Ascending aorta (tissue), 2 donors: ENCODE measurements around the gene GLG1. TPM values are rescaled to one million over a fixed set of nuclear protein-coding genes. Genes with fewer than 3 reads are reported as not detected.
A peak's percentile ranks its signal among the peaks of the same experiment; 100 is the strongest.
"Not testable (repeated sequence)": the region's sequence is repeated elsewhere in the genome, so short reads cannot be mapped to it uniquely, and the experiment has no call there.

ENCODE experiments used
- DNase-seq, 2 donors: peaks; one replicate each; pipeline ENCODE4 v3.0.0-alpha.2; 2019; ENCODE audit warnings: low spot score in 2 of 2
- H3K27ac ChIP-seq, 2 donors: fragments of 200-600 bp; sonication (generic); one replicate each; pipeline ENCODE4 v1.5.1; 2016 to 2017; ENCODE audit warnings: mild to moderate bottlenecking in 1 of 2
- H3K27me3 ChIP-seq: fragments of 200-600 bp; sonication (generic); one replicate; pipeline ENCODE4 v1.5.1; 2017
- H3K36me3 ChIP-seq, 2 donors: fragments of 200-600 bp; sonication (generic); one replicate each; pipeline ENCODE4 v1.5.1; 2016
- H3K4me1 ChIP-seq, 2 donors: fragments of 200-600 bp; sonication (generic); one replicate each; pipeline ENCODE4 v1.5.1; 2016 to 2017; ENCODE audit warnings: mild to moderate bottlenecking in 1 of 2
- H3K4me3 ChIP-seq, 2 donors: fragments of 200-600 bp; sonication (generic); one replicate each; pipeline ENCODE4 v1.5.1; 2016 to 2017; ENCODE audit warnings: mild to moderate bottlenecking in 1 of 2
- H3K9me3 ChIP-seq, 2 donors: fragments of 200-600 bp; sonication (generic); one replicate each; pipeline ENCODE4 v1.5.1; 2016
- intact Hi-C: fragments of 100-400 bp; cut with DNase I; formaldehyde crosslinking; loops from one replicate; pipeline ENCODE4 v1.15.1; 2023
- total RNA-seq: library from RNA; depleted of rRNA; stranded (reverse); fragments of >200 nt; gene quantifications from one replicate; pipeline ENCODE4 v1.1.0, GENCODE V29; 2016
- TF ChIP-seq, protein P1 (sequence below), 3 experiments: fragments of 200-600 bp in 2 of 3; fragments of 450-650 bp in 1 of 3; sonication (generic) in 2 of 3; IDR thresholded peaks; one replicate each; pipeline ENCODE4 v1.5.1; 2016 to 2019; ENCODE audit warnings: antibody characterized with exemption in 3 of 3, mild to moderate bottlenecking in 1 of 3, moderate library complexity in 1 of 3

Gene GLG1
- total RNA-seq, 1 donor from 2014 or later: 77.0 TPM

- intact Hi-C loops: no loop called here
- no peaks in the 10 kb centered on the region for H3K27me3 ChIP-seq
- H3K36me3 ChIP-seq: no peaks in the 10 kb centered on the region
- no peak overlapping the region for H3K27ac ChIP-seq
- no peak overlapping the region for H3K4me3 ChIP-seq
- TF ChIP-seq, protein P1, sequence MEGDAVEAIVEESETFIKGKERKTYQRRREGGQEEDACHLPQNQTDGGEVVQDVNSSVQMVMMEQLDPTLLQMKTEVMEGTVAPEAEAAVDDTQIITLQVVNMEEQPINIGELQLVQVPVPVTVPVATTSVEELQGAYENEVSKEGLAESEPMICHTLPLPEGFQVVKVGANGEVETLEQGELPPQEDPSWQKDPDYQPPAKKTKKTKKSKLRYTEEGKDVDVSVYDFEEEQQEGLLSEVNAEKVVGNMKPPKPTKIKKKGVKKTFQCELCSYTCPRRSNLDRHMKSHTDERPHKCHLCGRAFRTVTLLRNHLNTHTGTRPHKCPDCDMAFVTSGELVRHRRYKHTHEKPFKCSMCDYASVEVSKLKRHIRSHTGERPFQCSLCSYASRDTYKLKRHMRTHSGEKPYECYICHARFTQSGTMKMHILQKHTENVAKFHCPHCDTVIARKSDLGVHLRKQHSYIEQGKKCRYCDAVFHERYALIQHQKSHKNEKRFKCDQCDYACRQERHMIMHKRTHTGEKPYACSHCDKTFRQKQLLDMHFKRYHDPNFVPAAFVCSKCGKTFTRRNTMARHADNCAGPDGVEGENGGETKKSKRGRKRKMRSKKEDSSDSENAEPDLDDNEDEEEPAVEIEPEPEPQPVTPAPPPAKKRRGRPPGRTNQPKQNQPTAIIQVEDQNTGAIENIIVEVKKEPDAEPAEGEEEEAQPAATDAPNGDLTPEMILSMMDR (IDR thresholded peaks at IDR 0.05): no peak
- no peaks in the 10 kb centered on the region for H3K4me1 ChIP-seq
- no peak for DNase-seq
- H3K9me3 ChIP-seq: no peaks in the 10 kb centered on the region
Observed at GRCh38 chr16:74438492-74438979, 168.4 kb downstream of the GLG1 start.

- Histone ChIP-seq H3K36me3 (no peaks in the 10 kb centered on the region), H3K9me3 (no peaks in the 10 kb centered on the region), H3K4me1 (no peaks in the 10 kb centered on the region), H3K27me3 (no peaks in the 10 kb centered on the region), H3K27ac (no peak overlapping the region), H3K4me3 (no peak overlapping the region)
- intact Hi-C loops: loop anchor here (5.0 kb wide), 1 partner anchor 119 kb away; no protein-coding TSS in a partner anchor
- TF ChIP-seq, protein P1 (IDR thresholded peaks at IDR 0.05): no peak
- no peak for DNase-seq
Observed at GRCh38 chr16:74431516-74431915, 175.4 kb downstream of the GLG1 start.

DNA sequence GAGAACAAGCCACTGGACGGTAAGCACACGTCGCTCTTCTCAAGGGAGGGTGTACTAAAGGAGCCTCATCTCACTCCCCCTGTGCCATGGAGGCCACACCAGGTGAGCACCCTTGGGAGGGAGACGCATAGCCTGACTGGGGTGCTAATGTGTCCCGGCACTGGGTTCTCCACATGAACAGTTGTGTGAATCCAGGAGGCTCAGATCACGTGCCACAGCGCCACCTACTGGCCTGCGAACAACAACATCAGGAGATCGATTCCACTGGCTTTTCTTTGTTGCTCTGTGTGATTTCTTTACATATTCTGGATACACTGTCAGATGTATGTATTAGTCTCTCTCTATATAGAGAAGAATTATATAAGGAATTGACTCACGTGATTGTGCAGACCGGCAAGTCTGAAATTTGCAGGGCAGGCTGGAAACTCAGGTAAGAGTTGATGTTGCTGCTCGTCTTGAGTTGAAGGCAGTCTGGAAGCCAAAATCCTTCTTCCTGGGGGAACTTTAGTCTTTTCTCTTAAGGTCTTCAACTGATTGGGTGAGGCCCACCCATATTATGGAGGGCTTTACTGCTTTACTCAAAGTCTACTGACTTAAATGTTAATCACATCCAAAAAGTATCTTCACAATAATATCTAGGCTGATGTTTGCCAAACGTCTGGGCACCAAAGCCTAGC lies 176.7 kb downstream of the GLG1 start:
- TF ChIP-seq, protein P1 (IDR thresholded peaks at IDR 0.05): peak; percentile 71 to 74 (median 72)
- peak in 1 of 2 donors; percentile 71 for DNase-seq
- H3K4me1 ChIP-seq, H3K4me3 ChIP-seq, H3K9me3 ChIP-seq, H3K27ac ChIP-seq, H3K36me3 ChIP-seq, H3K27me3 ChIP-seq: not testable (repeated sequence)
- intact Hi-C loops: loop anchor here (5.0 kb wide), 1 partner anchor 118 kb away; no protein-coding TSS in a partner anchor

- intact Hi-C loops, H3K4me1 ChIP-seq, H3K27ac ChIP-seq, H3K9me3 ChIP-seq, H3K4me3 ChIP-seq, H3K27me3 ChIP-seq, DNase-seq, H3K36me3 ChIP-seq: not testable (repeated sequence)
Observed at GRCh38 chr16:74428493-74428892, 178.4 kb downstream of the GLG1 start.

GRCh38 chr16:74425751-74426150 lies 181.2 kb downstream of the GLG1 start:
- H3K27me3 ChIP-seq, H3K9me3 ChIP-seq, H3K4me1 ChIP-seq, intact Hi-C loops, DNase-seq, H3K27ac ChIP-seq, H3K4me3 ChIP-seq, H3K36me3 ChIP-seq: not testable (repeated sequence)

GRCh38 chr16:74423721-74424120 lies 183.2 kb downstream of the GLG1 start:
- H3K9me3 ChIP-seq, H3K4me3 ChIP-seq, H3K27ac ChIP-seq, H3K36me3 ChIP-seq, intact Hi-C loops, DNase-seq, H3K4me1 ChIP-seq, H3K27me3 ChIP-seq: not testable (repeated sequence)

DNA sequence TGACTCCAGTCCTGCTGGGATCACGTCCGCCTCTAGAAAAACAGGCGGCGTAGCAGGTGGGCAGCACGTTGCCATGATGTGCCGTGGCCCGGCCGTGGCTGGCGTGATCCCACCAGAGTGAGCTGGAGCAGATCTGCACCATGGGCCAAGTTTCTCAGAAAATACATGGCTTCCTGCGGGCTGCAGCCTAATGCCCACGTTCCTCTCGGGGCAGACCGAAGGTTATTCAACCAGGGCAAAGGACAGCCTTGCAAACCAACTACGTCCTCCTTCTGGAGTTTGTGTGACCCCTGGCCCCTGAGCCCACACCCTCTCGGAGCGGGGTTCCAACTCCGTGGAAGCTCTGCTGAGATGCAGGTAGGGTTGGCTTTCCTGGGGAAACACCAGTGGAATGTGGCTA lies 184.8 kb downstream of the GLG1 start:
- intact Hi-C loops, DNase-seq: not testable (repeated sequence)

DNA sequence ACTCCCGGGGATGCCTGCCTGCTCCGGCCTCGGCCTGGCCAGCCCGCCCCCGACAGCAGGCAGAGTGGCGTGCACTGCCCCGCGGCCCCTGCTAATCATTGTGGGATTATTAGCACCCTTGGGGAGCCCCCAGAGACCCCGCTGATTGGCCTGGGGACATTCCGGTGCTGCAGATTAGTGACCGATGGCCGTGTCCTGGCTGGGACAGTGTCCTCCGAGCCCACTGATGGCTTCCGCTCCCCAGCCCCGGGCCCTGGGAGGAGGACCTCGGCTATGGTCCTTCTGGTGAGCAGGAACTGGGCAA lies 185.5 kb downstream of the GLG1 start:
- intact Hi-C loops, DNase-seq, H3K36me3 ChIP-seq, H3K4me3 ChIP-seq, H3K27me3 ChIP-seq, H3K9me3 ChIP-seq, H3K27ac ChIP-seq, H3K4me1 ChIP-seq: not testable (repeated sequence)

More for the DNA sequence above, 184.8 kb downstream of the GLG1 start:
- not testable (repeated sequence) for H3K9me3 ChIP-seq, H3K36me3 ChIP-seq, H3K27me3 ChIP-seq, H3K27ac ChIP-seq, H3K4me1 ChIP-seq, H3K4me3 ChIP-seq

DNA sequence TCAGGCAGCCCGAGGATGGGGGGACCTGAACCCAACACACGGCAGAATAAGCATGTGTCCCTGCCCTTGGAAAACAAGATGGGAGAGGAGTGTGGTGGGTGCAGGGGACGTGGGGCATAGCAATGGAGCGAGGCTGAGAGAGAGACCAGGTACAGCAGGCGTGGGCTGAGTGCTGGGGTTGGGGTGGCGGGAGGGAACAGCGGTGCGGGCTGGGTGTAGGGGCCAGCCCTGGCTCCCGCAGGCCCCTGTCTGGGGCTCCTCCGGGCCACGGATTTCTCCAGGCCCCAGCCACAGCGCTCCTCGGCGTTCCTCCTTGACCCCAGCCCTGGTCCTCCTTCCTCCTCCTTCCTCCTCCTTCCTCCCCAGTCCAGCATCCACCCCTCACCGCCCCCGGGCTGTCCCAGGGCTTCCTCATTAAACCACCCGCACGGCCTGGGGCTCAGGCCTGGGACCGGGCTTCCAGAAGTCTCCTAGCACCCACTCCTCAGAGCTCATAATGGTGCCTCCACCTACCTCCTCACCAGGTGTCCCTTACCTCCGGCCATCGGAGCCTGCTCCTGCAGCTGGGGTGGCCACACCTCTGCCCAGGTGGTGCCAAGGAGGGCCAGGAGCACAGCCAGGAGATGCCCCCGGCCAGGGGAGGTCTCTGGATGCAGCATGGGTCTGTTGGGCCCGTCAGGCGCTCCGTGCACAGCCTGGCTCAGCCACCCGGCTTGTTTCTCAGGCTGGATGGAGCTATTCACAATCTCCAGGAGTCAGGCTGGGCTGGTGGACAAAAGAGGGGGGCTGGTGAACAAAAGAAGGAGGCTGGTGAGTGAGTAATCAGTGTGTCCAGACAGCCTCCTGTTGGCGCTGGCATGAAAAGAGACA lies 186.1 kb downstream of the GLG1 start, which contains the start of gene CLEC18B:
Gene CLEC18B (minus strand): TSS at position 867 of the 870 bp plus-strand sequence. CDS start 208 bp downstream, at position 659.
- H3K4me3 ChIP-seq, H3K27me3 ChIP-seq, intact Hi-C loops, H3K27ac ChIP-seq, H3K9me3 ChIP-seq, H3K4me1 ChIP-seq, DNase-seq, H3K36me3 ChIP-seq: not testable (repeated sequence)

DNA sequence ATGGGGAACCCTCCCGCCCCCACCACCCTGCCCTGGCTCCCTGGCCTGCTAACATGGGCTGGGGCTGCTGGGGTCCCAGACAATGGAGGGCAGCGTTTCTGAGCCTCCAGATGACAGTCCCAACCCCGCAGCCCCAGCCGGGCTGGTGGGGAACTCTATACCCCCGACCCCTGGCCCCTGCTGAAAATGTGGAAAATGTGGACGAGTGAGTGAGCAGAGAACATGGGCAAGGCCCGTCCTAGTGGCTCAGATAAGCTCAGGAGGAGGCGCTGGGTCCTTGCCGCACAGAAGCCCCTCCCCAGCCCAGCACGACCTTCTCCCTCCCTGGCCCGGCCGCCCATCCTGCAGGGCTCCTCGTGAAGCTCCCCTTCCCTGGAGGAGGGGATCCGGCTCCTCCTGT lies 187.1 kb downstream of the GLG1 start:
- intact Hi-C loops, H3K9me3 ChIP-seq, H3K27me3 ChIP-seq, H3K4me3 ChIP-seq, H3K36me3 ChIP-seq, DNase-seq, H3K27ac ChIP-seq, H3K4me1 ChIP-seq: not testable (repeated sequence)

DNA sequence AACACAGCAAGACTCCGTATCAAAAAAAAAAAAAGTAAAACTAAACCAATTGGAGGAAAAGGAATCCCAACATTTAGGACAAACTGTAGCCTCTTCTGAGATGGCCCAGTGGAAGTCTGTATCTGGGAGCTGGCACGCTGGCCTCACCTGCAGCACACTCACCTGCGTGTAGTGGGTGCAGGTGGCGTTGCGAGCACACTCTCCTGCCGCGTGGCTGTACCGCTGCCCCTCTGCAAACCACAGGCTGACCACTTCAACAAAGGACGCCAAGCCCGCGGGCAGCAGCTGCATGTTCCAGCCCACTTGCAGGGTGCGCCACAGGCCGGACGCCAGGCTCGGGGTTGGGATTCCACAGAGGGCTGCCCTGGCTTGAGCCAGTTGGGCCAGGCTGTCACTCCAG lies 189.0 kb downstream of the GLG1 start:
- H3K4me1 ChIP-seq, H3K36me3 ChIP-seq, H3K4me3 ChIP-seq, DNase-seq, intact Hi-C loops, H3K27me3 ChIP-seq, H3K9me3 ChIP-seq, H3K27ac ChIP-seq: not testable (repeated sequence)
